ENCODE results near the gene FAM43B.

The FAM43B gene

GRCh38 chr1:20530901-20531300 lies 21.5 kb upstream of the FAM43B start:
- TF ChIP-seq, protein P1, sequence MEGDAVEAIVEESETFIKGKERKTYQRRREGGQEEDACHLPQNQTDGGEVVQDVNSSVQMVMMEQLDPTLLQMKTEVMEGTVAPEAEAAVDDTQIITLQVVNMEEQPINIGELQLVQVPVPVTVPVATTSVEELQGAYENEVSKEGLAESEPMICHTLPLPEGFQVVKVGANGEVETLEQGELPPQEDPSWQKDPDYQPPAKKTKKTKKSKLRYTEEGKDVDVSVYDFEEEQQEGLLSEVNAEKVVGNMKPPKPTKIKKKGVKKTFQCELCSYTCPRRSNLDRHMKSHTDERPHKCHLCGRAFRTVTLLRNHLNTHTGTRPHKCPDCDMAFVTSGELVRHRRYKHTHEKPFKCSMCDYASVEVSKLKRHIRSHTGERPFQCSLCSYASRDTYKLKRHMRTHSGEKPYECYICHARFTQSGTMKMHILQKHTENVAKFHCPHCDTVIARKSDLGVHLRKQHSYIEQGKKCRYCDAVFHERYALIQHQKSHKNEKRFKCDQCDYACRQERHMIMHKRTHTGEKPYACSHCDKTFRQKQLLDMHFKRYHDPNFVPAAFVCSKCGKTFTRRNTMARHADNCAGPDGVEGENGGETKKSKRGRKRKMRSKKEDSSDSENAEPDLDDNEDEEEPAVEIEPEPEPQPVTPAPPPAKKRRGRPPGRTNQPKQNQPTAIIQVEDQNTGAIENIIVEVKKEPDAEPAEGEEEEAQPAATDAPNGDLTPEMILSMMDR (IDR thresholded peaks at IDR 0.05; ENCODE audit: low read depth, low read length, missing control alignments), result no peak
- no peak overlapping the region for H3K4me3 ChIP-seq (replicated peaks; ENCODE audit: low read depth, low read length)
- DNase-seq (ENCODE audit: extremely low read depth, low read depth), result no peak

DNA sequence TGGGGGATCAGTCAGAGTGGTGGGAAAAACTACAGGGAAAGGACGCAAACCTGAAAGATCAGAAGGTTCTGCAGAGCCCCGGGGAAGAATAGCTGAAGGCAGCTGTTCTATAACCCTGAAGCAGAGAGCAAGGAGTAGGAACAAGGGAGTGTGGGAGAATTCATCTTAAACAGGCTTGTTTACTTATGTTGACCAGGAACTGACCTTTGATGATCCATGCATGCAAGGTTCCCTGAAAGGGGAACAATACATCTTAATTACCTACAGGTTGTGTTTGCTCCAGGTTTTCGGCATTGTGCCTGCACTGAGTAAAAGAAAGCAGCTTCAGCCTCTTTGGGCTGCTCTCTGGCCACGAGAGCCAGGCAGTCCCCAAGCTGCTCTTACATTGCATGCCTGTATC lies 18.7 kb upstream of the FAM43B start:
- DNase-seq (ENCODE audit: extremely low read depth, low read depth), result no peak
- H3K4me3 ChIP-seq (replicated peaks; ENCODE audit: low read depth, low read length), result no peak overlapping the region
- TF ChIP-seq, protein P1 (IDR thresholded peaks at IDR 0.05; ENCODE audit: low read depth, low read length, missing control alignments), result no peak

GRCh38 chr1:20534659-20535417 lies 17.5 kb upstream of the FAM43B start:
- H3K4me3 ChIP-seq (replicated peaks; ENCODE audit: low read depth, low read length), result no peak overlapping the region
- TF ChIP-seq, protein P1 (IDR thresholded peaks at IDR 0.05; ENCODE audit: low read depth, low read length, missing control alignments), result no peak
- no peak for DNase-seq (ENCODE audit: extremely low read depth, low read depth)

GRCh38 chr1:20538227-20538626 lies 14.1 kb upstream of the FAM43B start:
- no peak for DNase-seq (ENCODE audit: extremely low read depth, low read depth)
- TF ChIP-seq, protein P1 (IDR thresholded peaks at IDR 0.05; ENCODE audit: low read depth, low read length, missing control alignments), result no peak

GRCh38 chr1:20538760-20539551 lies 13.4 kb upstream of the FAM43B start:
- H3K4me3 ChIP-seq (replicated peaks; ENCODE audit: low read depth, low read length), result no peak overlapping the region
- TF ChIP-seq, protein P1 (IDR thresholded peaks at IDR 0.05; ENCODE audit: low read depth, low read length, missing control alignments), result no peak
- no peak for DNase-seq (ENCODE audit: extremely low read depth, low read depth)

More at GRCh38 chr1:20538227-20538626, 14.1 kb upstream of the FAM43B start:
- H3K4me3 ChIP-seq (replicated peaks; ENCODE audit: low read depth, low read length), result no peak overlapping the region

DNA sequence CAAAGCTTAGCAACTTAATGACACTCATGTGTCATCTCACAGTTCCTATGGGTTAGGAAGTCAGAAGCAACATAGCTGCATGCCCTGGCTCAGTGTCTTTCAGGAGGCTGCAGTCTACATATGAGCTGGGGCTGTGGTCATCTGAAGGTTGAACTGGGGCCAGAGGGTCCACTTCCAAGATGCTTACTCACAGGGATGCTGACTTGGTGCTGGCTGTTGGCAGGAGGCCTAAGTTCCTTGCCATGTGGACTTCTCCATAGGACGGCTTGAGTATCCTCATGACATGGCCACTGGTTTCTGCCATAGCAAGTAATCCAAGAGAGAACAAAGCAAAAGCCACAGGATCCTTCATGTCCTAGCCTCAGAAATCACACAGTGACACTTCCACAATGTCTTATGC lies 12.1 kb upstream of the FAM43B start:
- TF ChIP-seq, protein P1 (IDR thresholded peaks at IDR 0.05; ENCODE audit: low read depth, low read length, missing control alignments), result no peak
- H3K4me3 ChIP-seq (replicated peaks; ENCODE audit: low read depth, low read length), result no peak overlapping the region
- no peak for DNase-seq (ENCODE audit: extremely low read depth, low read depth)
